HL-60 (cell line): Measurements from ENCODE around the gene AR.

ENCODE experiments used
- DNase-seq, 2 experiments: peaks; one replicate each; pipeline ENCODE4 v3.0.0-alpha.2; 2010 to 2020; ENCODE audit warnings: low read depth in 1 of 2, low spot score in 1 of 2
- H3K27ac ChIP-seq: fragments of 250-450 bp; sonication (Bioruptor Pico); replicated peaks from 2 replicates; pipeline ENCODE4 v1.5.1; 2020; ENCODE audit warnings: mild to moderate bottlenecking, moderate library complexity
- H3K27me3 ChIP-seq: fragments of 250-450 bp; sonication (Bioruptor Pico); 2 replicates; pipeline ENCODE4 v1.5.1; 2021; ENCODE audit warnings: mild to moderate bottlenecking, moderate library complexity; ENCODE audit not compliant: insufficient read depth, poor library complexity, severe bottlenecking
- H3K4me3 ChIP-seq: replicated peaks from 2 replicates; pipeline ENCODE4 v1.5.1; 2011; ENCODE audit warnings: mild to moderate bottlenecking, control low read depth, low read length; ENCODE audit not compliant: insufficient read depth
- CTCF ChIP-seq: IDR thresholded peaks from one replicate; pipeline ENCODE4 v1.5.1; 2011; ENCODE audit warnings: low read length, control low read depth, inconsistent platforms; ENCODE audit not compliant: insufficient read depth
- GABPA ChIP-seq: IDR thresholded peaks from 2 replicates; pipeline ENCODE4 v1.6.1; 2012; ENCODE audit warnings: low read depth
- POLR2AphosphoS5 ChIP-seq: IDR thresholded peaks from 2 replicates; pipeline ENCODE4 v1.6.1; 2012; ENCODE audit warnings: low read depth
- REST ChIP-seq: IDR thresholded peaks from 2 replicates; pipeline ENCODE4 v1.6.1; 2012; ENCODE audit warnings: low read depth; ENCODE audit not compliant: insufficient replicate concordance
- SPI1 ChIP-seq: IDR thresholded peaks from 2 replicates; pipeline ENCODE4 v1.6.1; 2012; ENCODE audit warnings: low read depth, mild to moderate bottlenecking, borderline replicate concordance

The AR gene

GRCh38 chrX:67718926-67719325 lies 175.1 kb downstream of the AR start:
- DNase-seq = no peak
- no peaks in the 10 kb centered on the region for H3K27me3 ChIP-seq
- H3K27ac ChIP-seq = no peak overlapping the region
- TF ChIP-seq CTCF (no peak), POLR2AphosphoS5 (no peak), GABPA (no peak), SPI1 (no peak), REST (no peak)
- H3K4me3 ChIP-seq = no peak overlapping the region

GRCh38 chrX:67720344-67720743 lies 176.5 kb downstream of the AR start:
- no peak for TF ChIP-seq GABPA
- TF ChIP-seq SPI1 = peak; percentile 81
- Histone ChIP-seq H3K4me3 (no peak overlapping the region), H3K27me3 (no peaks in the 10 kb centered on the region), H3K27ac (no peak overlapping the region)
- no peak for DNase-seq

- Histone ChIP-seq H3K4me3 (no peak overlapping the region), H3K27ac (no peak overlapping the region), H3K27me3 (no peaks in the 10 kb centered on the region)
- DNase-seq = no peak
- TF ChIP-seq GABPA (no peak), POLR2AphosphoS5 (no peak), REST (no peak), CTCF (no peak), SPI1 (no peak)
Observed at GRCh38 chrX:67721321-67721720, 177.5 kb downstream of the AR start.

GRCh38 chrX:67723580-67724351 lies 179.9 kb downstream of the AR start:
- no peak for TF ChIP-seq CTCF
- no peak for TF ChIP-seq SPI1
- TF ChIP-seq POLR2AphosphoS5 = no peak
- no peak for TF ChIP-seq GABPA
- no peak for TF ChIP-seq REST
- no peak overlapping the region for H3K27ac ChIP-seq
- DNase-seq = no peak
- H3K4me3 ChIP-seq = no peak overlapping the region
- H3K27me3 ChIP-seq = no peaks in the 10 kb centered on the region
